HepG2 (cell line): Measurements from ENCODE around the gene SRBD1. TPM values are rescaled to one million over a fixed set of nuclear protein-coding genes. Genes with fewer than 3 reads are reported as not detected.

Experiments
- ATAC-seq: fragments of 200-7000 bp; cut with Tn5 transposase; 3 replicates; pipeline ENCODE4 v1.9.1; 2020; ENCODE audit warnings: mild to moderate bottlenecking, moderate library complexity
- BruUV-seq: library from RNA; stranded (reverse); fragments of 400-500 nt; replicated peaks from 2 replicates; lab custom pipeline; 2021; lab: Mats Ljungman, UMichigan
- CTCF ChIA-PET: fragments of 300-600 bp; formaldehyde crosslinking; extraction: SDS; loops from one replicate; lab custom pipeline; 2021; ENCODE audit warnings: low total read pairs, inconsistent platforms, low intra/inter-chr PET ratio; lab: Yijun Ruan, JAX
- POLR2A ChIA-PET: fragments of 350-600 bp; sonication (Branson Sonifier 250); formaldehyde crosslinking; loops from one replicate; lab custom pipeline; 2020; ENCODE audit warnings: antibody characterized with exemption, inconsistent platforms; lab: Yijun Ruan, JAX
- DNase-seq: peaks from one replicate; pipeline ENCODE4 v3.0.0-alpha.2; 2015; ENCODE audit warnings: low spot score
- FAIRE-seq: peaks from 3 replicates; lab custom pipeline; 2011; peaks lifted over from hg19 to GRCh38; lab: Jason Lieb, UNC
- H2AFZ ChIP-seq: one replicate; pipeline ENCODE4 v1.6.1; 2011; ENCODE audit warnings: low read length, inconsistent platforms
- H3K27ac ChIP-seq: fragments of 300-600 bp; 3 replicates; pipeline ENCODE4 v1.8.0; 2011; ENCODE audit warnings: mixed run types, mild to moderate bottlenecking, mixed read lengths, low read length, inconsistent platforms; ENCODE audit not compliant: insufficient read depth; ENCODE audit errors: extremely low read length
- H3K27me3 ChIP-seq, 2 experiments: fragments of 200-600 bp in 1 of 2; 2 replicates in 1 of 2; 3 replicates in 1 of 2; pipeline versions ENCODE4 v1.6.0 to v1.8.0; 2011; ENCODE audit warnings: low read length in 2 of 2, mild to moderate bottlenecking in 2 of 2, moderate library complexity in 2 of 2, inconsistent platforms in 1 of 2; ENCODE audit not compliant: insufficient read depth in 2 of 2, control insufficient read depth in 1 of 2
- H3K36me3 ChIP-seq, 2 experiments: fragments of 200-600 bp in 1 of 2; replicated peaks in 1 of 2; 2 replicates in 1 of 2; 3 replicates in 1 of 2; pipeline versions ENCODE4 v1.5.1 to v1.8.0; 2011; ENCODE audit warnings: low read length in 2 of 2, inconsistent platforms in 1 of 2; ENCODE audit not compliant: insufficient read depth in 2 of 2, control insufficient read depth in 1 of 2
- H3K4me1 ChIP-seq: 2 replicates; pipeline ENCODE4 v1.5.1; 2012; ENCODE audit warnings: low read length, inconsistent platforms; ENCODE audit not compliant: insufficient read depth
- H3K4me2 ChIP-seq: 2 replicates; pipeline ENCODE4 v1.6.0; 2011; ENCODE audit warnings: low read depth, low read length, inconsistent platforms
- H3K4me3 ChIP-seq, 3 experiments: fragments of 200-600 bp in 1 of 3; sonication (generic), shearing (Covaris generic) in 1 of 3; replicated peaks in 1 of 3; 2 replicates each; pipeline ENCODE4 v1.5.1; 2011 to 2016; ENCODE audit warnings: low read length in 3 of 3, inconsistent platforms in 2 of 3, low read depth in 2 of 3, mild to moderate bottlenecking in 2 of 3, control low read depth in 1 of 3, mixed read lengths in 1 of 3; ENCODE audit not compliant: insufficient read depth in 1 of 3
- H3K79me2 ChIP-seq: one replicate; pipeline ENCODE4 v1.6.1; 2011; ENCODE audit warnings: low read length, inconsistent platforms; ENCODE audit not compliant: insufficient read depth
- H3K9ac ChIP-seq: 2 replicates; pipeline ENCODE4 v1.6.0; 2011; ENCODE audit warnings: mild to moderate bottlenecking, low read depth, low read length, inconsistent platforms; ENCODE audit not compliant: insufficient read depth
- H3K9me3 ChIP-seq: 2 replicates; pipeline ENCODE4 v1.5.1; 2012; ENCODE audit warnings: mild to moderate bottlenecking, low read length
- H4K20me1 ChIP-seq: 2 replicates; pipeline ENCODE4 v1.6.0; 2011; ENCODE audit warnings: inconsistent platforms, mild to moderate bottlenecking, low read length, moderate library complexity; ENCODE audit not compliant: insufficient read depth
- CEBPB ChIP-seq: IDR thresholded peaks from 2 replicates; pipeline ENCODE4 v1.6.1; 2011; ENCODE audit warnings: low read depth, low read length, improper control_type of control experiment, borderline replicate concordance
- CEBPZ ChIP-seq: IDR thresholded peaks from 2 replicates; pipeline ENCODE4 v1.6.1; 2012; ENCODE audit warnings: low read length, improper control_type of control experiment
- E2F1 ChIP-seq: sonication (generic); formaldehyde crosslinking; IDR thresholded peaks from 2 replicates; pipeline ENCODE4 v1.5.0; 2020; ENCODE audit warnings: missing genetic modification reagents
- HDAC1 ChIP-seq: sonication (generic); formaldehyde crosslinking; IDR thresholded peaks from 2 replicates; pipeline ENCODE4 v1.5.1; 2020; ENCODE audit warnings: mild to moderate bottlenecking, missing genetic modification reagents
- HMG20B ChIP-seq: conservative IDR thresholded peaks from 2 replicates; pipeline ENCODE4 v1.6.1; 2016; ENCODE audit warnings: missing genetic modification reagents, missing compliant biosample characterization
- HNF4A ChIP-seq: sonication (generic); formaldehyde crosslinking; IDR thresholded peaks from 2 replicates; pipeline ENCODE4 v1.4.0; 2020; ENCODE audit warnings: missing genetic modification reagents
- HOXA3 ChIP-seq: sonication (generic); formaldehyde crosslinking; IDR thresholded peaks from 2 replicates; pipeline ENCODE4 v1.5.0; 2020; ENCODE audit warnings: missing genetic modification reagents
- NAIF1 ChIP-seq: sonication (generic); formaldehyde crosslinking; IDR thresholded peaks from 2 replicates; pipeline ENCODE4 v1.5.0; 2020; ENCODE audit warnings: mild to moderate bottlenecking, missing genetic modification reagents, borderline replicate concordance
- ZBTB46 ChIP-seq: sonication (generic); formaldehyde crosslinking; IDR thresholded peaks from 2 replicates; pipeline ENCODE4 v1.4.0; 2020; ENCODE audit warnings: mild to moderate bottlenecking, missing genetic modification reagents, borderline replicate concordance
- ZFP36L2 ChIP-seq: sonication (generic); formaldehyde crosslinking; IDR thresholded peaks from 2 replicates; pipeline ENCODE4 v1.4.0; 2020; ENCODE audit warnings: missing genetic modification reagents
- ZNF12 ChIP-seq: sonication (generic); formaldehyde crosslinking; IDR thresholded peaks from 2 replicates; pipeline ENCODE4 v1.5.0; 2020; ENCODE audit warnings: missing genetic modification reagents
- ZNF18 ChIP-seq: sonication (generic); formaldehyde crosslinking; IDR thresholded peaks from 2 replicates; pipeline ENCODE4 v1.8.0; 2022; ENCODE audit warnings: mild to moderate bottlenecking, missing genetic modification reagents; ENCODE audit not compliant: insufficient replicate concordance
- ZNF343 ChIP-seq: sonication (generic); formaldehyde crosslinking; IDR thresholded peaks from 2 replicates; pipeline ENCODE4 v1.4.0; 2020; ENCODE audit warnings: mild to moderate bottlenecking, missing genetic modification reagents
- ZNF451 ChIP-seq: sonication (generic); formaldehyde crosslinking; IDR thresholded peaks from 2 replicates; pipeline ENCODE4 v1.5.0; 2020; ENCODE audit warnings: mild to moderate bottlenecking, missing genetic modification reagents
- ZNF546 ChIP-seq: sonication (generic); formaldehyde crosslinking; conservative IDR thresholded peaks from 2 replicates; pipeline ENCODE4 v1.8.1; 2023; ENCODE audit warnings: mild to moderate bottlenecking, missing genetic modification reagents
- ZNF558 ChIP-seq: sonication (generic); formaldehyde crosslinking; IDR thresholded peaks from 2 replicates; pipeline ENCODE4 v1.9.0; 2022; ENCODE audit warnings: mild to moderate bottlenecking, missing genetic modification reagents, borderline replicate concordance
- ZNF678 ChIP-seq: sonication (generic); formaldehyde crosslinking; IDR thresholded peaks from 2 replicates; pipeline ENCODE4 v1.4.0; 2020; ENCODE audit warnings: mild to moderate bottlenecking, missing genetic modification reagents
- WGBS: methylation state at CpG from one replicate; pipeline ENCODE4 v1.1.6; 2017; ENCODE audit warnings: low lambda C conversion rate; 5-methylcytosine and 5-hydroxymethylcytosine counted together
- in situ Hi-C: cut with HindIII; loops from 2 replicates; pipeline ENCODE4 v1.10.0; 2017; ENCODE audit warnings: low pct_unique_long_range_greater_than_20kb; ENCODE audit not compliant: extremely low pct_ligation_motif_present
- intact Hi-C: fragments of 100-400 bp; cut with micrococcal nuclease; formaldehyde crosslinking; loops from one replicate; pipeline ENCODE4 v1.10.0; 2022; ENCODE audit not compliant: unreplicated experiment
- polyA plus RNA-seq, 8 experiments: library from polyadenylated mRNA; depleted of rRNA in 3 of 8; stranded (reverse) in 7 of 8; unstranded in 1 of 8; fragments of >200 nt; fragmentation: Illumina TruSeq in 4 of 8; extraction: Trizol in 4 of 8; gene quantifications; 2 replicates each; pipeline versions ENCODE4 v1.2.1 to v1.2.3, GENCODE V29; 2011 to 2016; ENCODE audit warnings: low read depth in 4 of 8, missing spikeins in 1 of 8, mixed read lengths in 1 of 8; ENCODE audit not compliant: insufficient read depth in 1 of 8
- total RNA-seq, 5 experiments: library from RNA; depleted of rRNA; stranded (reverse); fragments of >200 nt; fragmentation: Illumina TruSeq; extraction: Trizol; gene quantifications; 2 replicates each; pipeline ENCODE4 v1.2.3, GENCODE V29; 2016; ENCODE audit warnings: low read depth in 1 of 5

SRBD1 gene
- total and polyA plus RNA-seq, 2 of the 13 experiments (the other 11 are each of a cell fraction or from before 2014, with no cell fraction given) = 3.2 to 23.9 TPM

- TF ChIP-seq CEBPZ = no peak
- no peak for TF ChIP-seq ZNF451 (CRISPR knock-in tag)
These were observed 214.4 kb downstream of the SRBD1 start (continued) for GRCh38 chr2:45396671-45397070.

- 93% methylated on average over 8 of the region's 8 CpGs for WGBS
- CTCF ChIA-PET = no interaction called here
- H3K4me1 ChIP-seq = peaks cover 20% of the 10 kb centered on the region
- TF ChIP-seq NAIF1 (CRISPR knock-in tag) = no peak
- no peak for TF ChIP-seq HMG20B (CRISPR knock-in tag)
- TF ChIP-seq ZNF678 (CRISPR knock-in tag) = no peak
- no peak for TF ChIP-seq E2F1 (CRISPR knock-in tag)
- TF ChIP-seq ZNF546 (CRISPR knock-in tag) = no peak
- TF ChIP-seq ZBTB46 (CRISPR knock-in tag) = no peak
- TF ChIP-seq CEBPB = no peak
- TF ChIP-seq ZNF343 (CRISPR knock-in tag) = no peak
- no peak for TF ChIP-seq ZNF558
- no peak for TF ChIP-seq ZNF18 (CRISPR knock-in tag)
- TF ChIP-seq HDAC1 = no peak
- TF ChIP-seq HNF4A (CRISPR knock-in tag) = no peak
- no peak for TF ChIP-seq ZFP36L2 (CRISPR knock-in tag)
- TF ChIP-seq HOXA3 (CRISPR knock-in tag) = no peak
- no peak for TF ChIP-seq ZNF12
These were observed 216.2 kb downstream of the SRBD1 start for GRCh38 chr2:45394842-45395241.

More at GRCh38 chr2:45394842-45395241, 216.2 kb downstream of the SRBD1 start:
- no peak overlapping the region for H3K4me2 ChIP-seq
- H3K4me3 ChIP-seq = no peak overlapping the region
- no TSS peak for BruUV-seq
- DNase-seq (no peak), FAIRE-seq (no peak), ATAC-seq (no peak)
- intact Hi-C loops = no loop called here
- no peak overlapping the region for H2AFZ ChIP-seq
- in situ Hi-C loops = no loop called here
- H4K20me1 ChIP-seq = no peaks in the 10 kb centered on the region
- no peak overlapping the region for H3K27ac ChIP-seq
- no peaks in the 10 kb centered on the region for H3K27me3 ChIP-seq
- H3K9ac ChIP-seq = no peak overlapping the region
- POLR2A ChIA-PET = no interaction called here
- H3K9me3 ChIP-seq = no peaks in the 10 kb centered on the region
- no peaks in the 10 kb centered on the region; a peak in 3 of 5 replicates for H3K36me3 ChIP-seq
- H3K79me2 ChIP-seq = no peaks in the 10 kb centered on the region
